GM12878 (cell line): Measurements from ENCODE around the gene ZCCHC24. TPM values are rescaled to one million over a fixed set of nuclear protein-coding genes. Genes with fewer than 3 reads are reported as not detected.

Source experiments
- ATAC-seq: fragments of 200-7000 bp; cut with Tn5 transposase; 3 replicates; pipeline ENCODE4 v1.9.1; 2020; ENCODE audit warnings: mild to moderate bottlenecking, moderate library complexity
- BruUV-seq: library from RNA; stranded (reverse); fragments of 400-500 nt; replicated peaks from 2 replicates; lab custom pipeline; 2021; lab: Mats Ljungman, UMichigan
- CTCF ChIA-PET: fragments of 300-600 bp; sonication (Branson Sonifier 250); formaldehyde crosslinking; extraction: SDS; loops from one replicate; lab custom pipeline; 2021; ENCODE audit warnings: inconsistent platforms; lab: Yijun Ruan, JAX
- POLR2A ChIA-PET: fragments of 350-600 bp; formaldehyde crosslinking; extraction: SDS; loops from one replicate; lab custom pipeline; 2021; ENCODE audit warnings: inconsistent platforms; lab: Charles Lee
- RAD21 ChIA-PET: fragments of 300-600 bp; sonication (Branson Sonifier 250); formaldehyde crosslinking; loops from one replicate; lab custom pipeline; 2023; ENCODE audit warnings: antibody characterized with exemption; ENCODE audit not compliant: unreplicated experiment; lab: Charles Lee
- SMC1A ChIA-PET: fragments of 300-600 bp; sonication (Branson Sonifier 250); formaldehyde crosslinking; loops from one replicate; lab custom pipeline; 2023; ENCODE audit not compliant: unreplicated experiment, uncharacterized antibody; lab: Charles Lee
- DNase-seq: peaks from one replicate; pipeline ENCODE4 v3.0.0-alpha.2; 2011; ENCODE audit warnings: low read depth, low spot score
- FAIRE-seq: peaks from 3 replicates; lab custom pipeline; 2011; peaks lifted over from hg19 to GRCh38; lab: Jason Lieb, UNC
- H2AFZ ChIP-seq: 2 replicates; pipeline ENCODE4 v1.6.0; 2011; ENCODE audit warnings: low read depth, low read length, control low read depth; ENCODE audit not compliant: control insufficient read depth
- H3K27ac ChIP-seq: 2 replicates; pipeline ENCODE4 v1.5.1; 2011; ENCODE audit warnings: control low read depth; ENCODE audit not compliant: control insufficient read depth, insufficient read depth
- H3K27me3 ChIP-seq, 2 experiments: replicated peaks in 1 of 2; 2 replicates each; pipeline versions ENCODE4 v1.6.0 to v1.6.1; 2011; ENCODE audit warnings: low read length in 1 of 2; ENCODE audit not compliant: control insufficient read depth in 2 of 2, insufficient read depth in 2 of 2
- H3K36me3 ChIP-seq, 2 experiments: 2 replicates each; pipeline ENCODE4 v1.5.1; 2011; ENCODE audit warnings: low read length in 1 of 2; ENCODE audit not compliant: control insufficient read depth in 2 of 2, insufficient read depth in 2 of 2
- H3K4me1 ChIP-seq: 2 replicates; pipeline ENCODE4 v1.6.1; 2011; ENCODE audit warnings: mild to moderate bottlenecking, low read length, moderate library complexity, mixed read lengths; ENCODE audit not compliant: control insufficient read depth, insufficient read depth
- H3K4me2 ChIP-seq: 2 replicates; pipeline ENCODE4 v1.6.0; 2011; ENCODE audit warnings: control low read depth; ENCODE audit not compliant: control insufficient read depth, insufficient read depth
- H3K4me3 ChIP-seq: fragments of 200-600 bp; sonication (generic); 2 replicates; pipeline ENCODE4 v1.5.1; 2016
- H3K79me2 ChIP-seq: 2 replicates; pipeline ENCODE4 v1.6.0; 2011; ENCODE audit warnings: low read length; ENCODE audit not compliant: control insufficient read depth, insufficient read depth
- H3K9ac ChIP-seq: 2 replicates; pipeline ENCODE4 v1.8.0; 2011; ENCODE audit warnings: low read length, control low read depth, mixed read lengths; ENCODE audit not compliant: control insufficient read depth, insufficient read depth
- H3K9me3 ChIP-seq: replicated peaks from 3 replicates; pipeline ENCODE4 v1.5.1; 2011; ENCODE audit warnings: mild to moderate bottlenecking, low read length; ENCODE audit not compliant: control insufficient read depth, insufficient read depth
- H4K20me1 ChIP-seq: 2 replicates; pipeline ENCODE4 v1.6.0; 2011; ENCODE audit not compliant: control insufficient read depth, insufficient read depth
- E2F4 ChIP-seq: IDR thresholded peaks from 2 replicates; pipeline ENCODE4 v1.6.1; 2012; ENCODE audit warnings: low read depth, low read length, improper control_type of control experiment
- MTA3 ChIP-seq: IDR thresholded peaks from 2 replicates; pipeline ENCODE4 v1.6.1; 2012; ENCODE audit warnings: low read length, inconsistent platforms, borderline replicate concordance
- MYB ChIP-seq: fragments of 150-350 bp; IDR thresholded peaks from 2 replicates; pipeline ENCODE4 v1.6.1; 2014; ENCODE audit warnings: mild to moderate bottlenecking, low read depth, low read length, borderline replicate concordance
- PML ChIP-seq: IDR thresholded peaks from 2 replicates; pipeline ENCODE4 v1.6.1; 2012; ENCODE audit warnings: low read length, inconsistent platforms
- RAD51 ChIP-seq: fragments of 450-650 bp; IDR thresholded peaks from 2 replicates; pipeline ENCODE4 v1.6.1; 2016; ENCODE audit warnings: moderate library complexity, mild to moderate bottlenecking, inconsistent platforms
- RFX5 ChIP-seq: IDR thresholded peaks from 2 replicates; pipeline ENCODE4 v1.6.1; 2011; ENCODE audit warnings: low read depth, low read length, improper control_type of control experiment
- SREBF2 ChIP-seq: IDR thresholded peaks from 2 replicates; pipeline ENCODE4 v1.6.1; 2012; ENCODE audit warnings: mild to moderate bottlenecking, low read length
- YY1 ChIP-seq: IDR thresholded peaks from 2 replicates; pipeline ENCODE4 v1.6.1; 2011; ENCODE audit warnings: low read depth, mild to moderate bottlenecking, low read length
- ZNF207 ChIP-seq: fragments of 450-650 bp; IDR thresholded peaks from 2 replicates; pipeline ENCODE4 v1.6.1; 2014; ENCODE audit warnings: antibody characterized with exemption, mild to moderate bottlenecking, borderline replicate concordance
- ZNF24 ChIP-seq: fragments of 450-650 bp; IDR thresholded peaks from 2 replicates; pipeline ENCODE4 v1.6.1; 2017; ENCODE audit warnings: antibody characterized with exemption, mild to moderate bottlenecking
- WGBS: methylation state at CpG from one replicate; pipeline ENCODE4 v1.1.6; 2016; ENCODE audit warnings: low lambda C conversion rate; ENCODE audit not compliant: insufficient replicate concordance, insufficient coverage; ENCODE audit errors: missing lambda C conversion rate; 5-methylcytosine and 5-hydroxymethylcytosine counted together
- in situ Hi-C: fragments of 300-500 bp; cut with MboI; formaldehyde crosslinking; loops from 9 replicates; pipeline ENCODE4 v1.14.3; 2018; ENCODE audit warnings: mixed read lengths
- intact Hi-C: fragments of 100-400 bp; cut with micrococcal nuclease; formaldehyde crosslinking; loops from one replicate; pipeline ENCODE4 v1.14.2; 2022; ENCODE audit not compliant: unreplicated experiment
- polyA plus RNA-seq, 11 experiments: library from polyadenylated mRNA; depleted of rRNA in 4 of 11; unstranded in 6 of 11; stranded (reverse) in 5 of 11; fragments of >200 nt; fragmentation: Nextera tagmentation in 4 of 11; fragmentation: Illumina TruSeq in 1 of 11; extraction: Ambion mirVana in 4 of 11; extraction: Trizol in 1 of 11; gene quantifications; 1 replicate in 1 of 11; 2 replicates in 10 of 11; pipeline versions ENCODE4 v1.2.1 to v1.2.3, GENCODE V29; 2011 to 2016; ENCODE audit warnings: inconsistent platforms in 2 of 11, missing spikeins in 2 of 11, low read depth in 1 of 11
- total RNA-seq, 4 experiments: library from RNA; depleted of rRNA in 3 of 4; stranded (reverse); fragments of >200 nt in 3 of 4; fragmentation: Illumina TruSeq in 1 of 4; extraction: Trizol in 1 of 4; gene quantifications; 2 replicates each; pipeline versions ENCODE4 v1.2.1 to v1.2.3, GENCODE V29; 2013 to 2021

The ZCCHC24 gene
- total and polyA plus RNA-seq, 10 of the 15 experiments (the other 5 are each of a cell fraction or from before 2014, with no cell fraction given): 0.02 to 0.62 (median 0.04) TPM; not detected in 4

GRCh38 chr10:79394664-79395063 lies 50.8 kb downstream of the ZCCHC24 start:
- DNase-seq (no peak), FAIRE-seq (no peak), ATAC-seq (no peak)
- RAD21 ChIA-PET: no interaction called here
- Histone ChIP-seq H3K27ac (no peak overlapping the region), H3K4me3 (no peak overlapping the region), H3K4me2 (no peak overlapping the region), H3K79me2 (no peaks in the 10 kb centered on the region), H3K36me3 (no peaks in the 10 kb centered on the region), H3K9ac (no peak overlapping the region), H3K4me1 (no peaks in the 10 kb centered on the region), H4K20me1 (no peaks in the 10 kb centered on the region), H2AFZ (no peak overlapping the region), H3K9me3 (no peaks in the 10 kb centered on the region), H3K27me3 (no peaks in the 10 kb centered on the region; a peak in 1 of 4 replicates)
- in situ Hi-C loops: no loop called here
- SMC1A ChIA-PET: no interaction called here
- POLR2A ChIA-PET: no interaction called here
- TF ChIP-seq ZNF207: no peak
- no peak for TF ChIP-seq RFX5
- TF ChIP-seq MTA3: no peak
- no peak for TF ChIP-seq ZNF24
- no peak for TF ChIP-seq YY1
- TF ChIP-seq SREBF2: no peak
- no peak for TF ChIP-seq MYB
- no peak for TF ChIP-seq RAD51
- TF ChIP-seq E2F4: no peak
- TF ChIP-seq PML: no peak
- WGBS: 25% methylated on average over 5 of the region's 5 CpGs
- CTCF ChIA-PET: interaction anchor here (2.6 kb wide), 1 partner anchor 20 kb away, joined by 7 read pairs; no protein-coding TSS in a partner anchor
- BruUV-seq: no TSS peak
- intact Hi-C loops: no loop called here
